Activated CD4-positive, alpha-beta T cell treated with anti-CD3 and anti-CD28 coated beads for 36 hours (primary cell): Measurements from ENCODE around the gene SLAMF1. TPM values are rescaled to one million over a fixed set of nuclear protein-coding genes. Genes with fewer than 3 reads are reported as not detected.

Experiments
- ATAC-seq: fragments of 200-7000 bp; cut with Tn5 transposase; one replicate; pipeline ENCODE4 v1.10.0; 2021; ENCODE audit warnings: mild to moderate bottlenecking, moderate library complexity
- CTCF ChIA-PET: fragments of 350-600 bp; sonication (Branson Sonifier 250); formaldehyde crosslinking; loops from one replicate; lab custom pipeline; 2021; ENCODE audit warnings: antibody characterized with exemption; lab: Charles Lee
- POLR2A ChIA-PET: fragments of 350-600 bp; sonication (Branson Sonifier 250); formaldehyde crosslinking; loops from one replicate; lab custom pipeline; 2021; ENCODE audit warnings: antibody characterized with exemption, inconsistent platforms; lab: Charles Lee
- DNase-seq: peaks from one replicate; pipeline ENCODE4 v3.0.0-alpha.2; 2020
- H3K27ac Mint-ChIP-seq: one replicate; pipeline ENCODE4 v1.8.0; 2021; ENCODE audit warnings: mixed read lengths
- H3K27me3 Mint-ChIP-seq: one replicate; pipeline ENCODE4 v1.8.0; 2021; ENCODE audit warnings: mixed read lengths
- H3K36me3 Mint-ChIP-seq: one replicate; pipeline ENCODE4 v1.8.0; 2021; ENCODE audit warnings: low read depth, mixed read lengths
- H3K4me1 Mint-ChIP-seq: one replicate; pipeline ENCODE4 v1.8.0; 2021; ENCODE audit warnings: mixed read lengths
- H3K4me3 Mint-ChIP-seq: one replicate; pipeline ENCODE4 v1.8.0; 2021; ENCODE audit warnings: mild to moderate bottlenecking, moderate library complexity, mixed read lengths
- H3K9me3 Mint-ChIP-seq: one replicate; pipeline ENCODE4 v1.8.0; 2021; ENCODE audit warnings: low read depth, mixed read lengths
- intact Hi-C, 2 experiments: fragments of 100-400 bp; cut with DNase I in 1 of 2; cut with micrococcal nuclease in 1 of 2; formaldehyde crosslinking; loops; one replicate each; pipeline versions ENCODE4 v1.14.2 to v1.15.1; 2022 to 2024; cut with DNase I, micrococcal nuclease
- total RNA-seq, 2 experiments: library from RNA; stranded (reverse); gene quantifications; one replicate each; pipeline ENCODE4 v1.2.3, GENCODE V29; 2021

The SLAMF1 gene
- total RNA-seq, 2 experiments from 2014 or later: 103 to 108 TPM

DNA sequence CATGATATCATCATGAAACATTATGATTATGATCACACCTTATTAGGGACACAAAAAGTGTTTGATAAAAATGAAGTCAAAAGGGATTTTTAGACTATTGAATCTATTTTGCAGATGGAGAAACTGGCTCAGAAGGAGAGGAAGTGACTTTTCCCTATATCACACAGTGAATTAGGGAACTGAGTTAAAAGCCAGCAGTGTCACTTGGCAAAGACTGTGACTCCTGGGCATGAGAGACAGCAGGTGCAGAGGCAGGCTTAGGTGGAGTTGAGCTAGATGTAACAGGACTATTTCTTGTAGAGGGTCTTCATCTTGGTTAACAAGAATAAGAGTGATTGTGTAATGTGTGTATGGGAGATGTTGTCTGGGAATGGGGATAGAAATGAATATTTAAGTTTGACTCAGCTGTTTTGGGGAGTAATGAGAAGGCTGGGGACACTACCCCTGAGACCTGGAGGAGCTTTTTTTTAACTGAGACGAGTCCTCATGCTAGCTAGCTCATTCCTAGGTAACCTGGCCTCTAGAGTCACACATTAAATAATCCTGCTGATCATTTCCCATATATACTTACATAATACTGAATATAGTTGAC, 66.5 kb downstream of the SLAMF1 start:
- DNase-seq (no peak), ATAC-seq (no peak)
- Mint-ChIP-seq H3K4me1 (peaks cover 75% of the 10 kb centered on the region), H3K36me3 (peaks cover 8% of the 10 kb centered on the region), H3K27me3 (no peaks in the 10 kb centered on the region), H3K9me3 (peaks cover 7% of the 10 kb centered on the region), H3K27ac (peak overlapping the region; percentile 82), H3K4me3 (peak overlapping the region; percentile 8)
- ChIA-PET POLR2A (no interaction called here), CTCF (interaction anchor here (0.8 to 4.8 kb wide), 6 partner anchors 15 to 60 kb away, joined by 3 to 45 read pairs (median 5); partner anchors contain the start of gene SLAMF6)
- intact Hi-C loops: loop anchor here in 1 of 2 experiments (2.0 kb wide), 1 partner anchor 30 kb away; no protein-coding TSS in a partner anchor

- DNase-seq (no peak), ATAC-seq (peak; percentile 17)
- peak within 1 kb of the TSS; percentile 77 for H3K4me3 Mint-ChIP-seq
- H3K27ac Mint-ChIP-seq: peak within 1 kb of the TSS; percentile 95
- H3K4me1 Mint-ChIP-seq: peaks cover 79% of the 10 kb centered on the region
- H3K36me3 Mint-ChIP-seq: peaks cover 8% of the 10 kb centered on the region
- ChIA-PET CTCF (interaction anchor here (1.6 to 4.8 kb wide), 4 partner anchors 11 to 128 kb away, joined by 6 to 45 read pairs (median 10); no protein-coding TSS in a partner anchor), POLR2A (no interaction called here)
- H3K27me3 Mint-ChIP-seq: no peaks in the 10 kb centered on the region
- H3K9me3 Mint-ChIP-seq: peaks cover 7% of the 10 kb centered on the region
- intact Hi-C loops: loop anchor here (2.0 to 5.0 kb wide), 4 partner anchors 26 to 317 kb away; partner anchors contain the start of genes DCAF8 (in 1 of the 2) and SLAMF6 (in 1 of the 2)
These were observed 67.6 kb downstream of the SLAMF1 start, which contains the start of gene CD84 for GRCh38 chr1:160579216-160579701. CD84 (minus strand) TSS chr1:160579496; CDS start chr1:160579437, 59 bp downstream.

DNA sequence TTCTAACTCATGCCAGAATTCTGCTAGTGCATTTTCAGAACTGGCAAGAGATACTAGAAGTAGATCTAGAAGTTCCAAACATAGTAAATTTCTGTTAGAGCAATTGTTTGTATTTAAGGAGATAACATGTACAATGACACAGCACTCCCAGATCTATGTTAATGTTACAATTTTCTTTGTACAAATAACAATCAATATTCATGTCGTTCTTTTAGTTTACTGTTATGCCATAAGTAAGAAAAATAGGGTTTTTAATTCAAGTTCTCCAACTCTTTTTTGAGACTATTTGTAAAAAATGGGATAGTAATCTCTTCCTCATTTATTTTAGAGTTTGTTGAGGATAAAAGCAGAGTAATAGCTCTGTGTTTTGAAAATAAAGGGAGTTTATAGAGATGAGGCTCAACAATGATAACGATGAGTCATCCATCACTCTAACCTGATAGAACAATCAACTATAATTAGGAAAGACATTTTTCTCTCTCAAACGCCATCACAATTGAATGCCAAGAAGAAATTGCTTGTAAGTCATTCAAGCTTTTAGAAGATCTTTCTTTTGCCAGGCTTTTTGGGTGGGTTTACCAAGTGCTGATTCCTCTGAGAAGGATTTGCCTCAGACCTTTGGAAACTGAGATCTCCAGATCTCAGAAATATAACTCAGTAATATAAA, 68.2 kb downstream of the SLAMF1 start:
- Mint-ChIP-seq H3K9me3 (peaks cover 7% of the 10 kb centered on the region), H3K4me1 (peaks cover 80% of the 10 kb centered on the region), H3K27me3 (no peaks in the 10 kb centered on the region), H3K27ac (peak overlapping the region; percentile 95), H3K36me3 (peaks cover 8% of the 10 kb centered on the region), H3K4me3 (peak overlapping the region; percentile 77)
- ChIA-PET CTCF (interaction anchor here (1.0 to 4.8 kb wide), 10 partner anchors 10 to 202 kb away, joined by 3 to 45 read pairs (median 5); no protein-coding TSS in a partner anchor), POLR2A (no interaction called here)
- ATAC-seq (no peak), DNase-seq (no peak)
- intact Hi-C loops: loop anchor here (2.0 to 5.0 kb wide), 4 partner anchors 26 to 316 kb away; partner anchors contain the start of genes DCAF8 (in 1 of the 2) and SLAMF6 (in 1 of the 2)

- no peak for ATAC-seq
- peak; percentile 28 for DNase-seq
- no peaks in the 10 kb centered on the region for H3K27me3 Mint-ChIP-seq
- ChIA-PET CTCF (interaction anchor here (0.6 to 4.8 kb wide), 21 partner anchors 8 to 254 kb away, joined by 3 to 45 read pairs (median 3); no protein-coding TSS in a partner anchor), POLR2A (interaction anchor here (0.8 to 0.9 kb wide), 2 partner anchors 37 to 135 kb away, joined by 3 to 8 read pairs; no protein-coding TSS in a partner anchor)
- intact Hi-C loops: loop anchor here (2.0 to 5.0 kb wide), 4 partner anchors 27 to 316 kb away; partner anchors contain the start of genes DCAF8 (in 1 of the 2) and SLAMF6 (in 1 of the 2)
- H3K9me3 Mint-ChIP-seq: peaks cover 5% of the 10 kb centered on the region
- peak overlapping the region; percentile 95 for H3K27ac Mint-ChIP-seq
- H3K4me3 Mint-ChIP-seq: peak overlapping the region; percentile 77
- H3K4me1 Mint-ChIP-seq: peaks cover 83% of the 10 kb centered on the region
- H3K36me3 Mint-ChIP-seq: peaks cover 3% of the 10 kb centered on the region
These were observed 68.7 kb downstream of the SLAMF1 start for GRCh38 chr1:160578175-160578524.

DNA sequence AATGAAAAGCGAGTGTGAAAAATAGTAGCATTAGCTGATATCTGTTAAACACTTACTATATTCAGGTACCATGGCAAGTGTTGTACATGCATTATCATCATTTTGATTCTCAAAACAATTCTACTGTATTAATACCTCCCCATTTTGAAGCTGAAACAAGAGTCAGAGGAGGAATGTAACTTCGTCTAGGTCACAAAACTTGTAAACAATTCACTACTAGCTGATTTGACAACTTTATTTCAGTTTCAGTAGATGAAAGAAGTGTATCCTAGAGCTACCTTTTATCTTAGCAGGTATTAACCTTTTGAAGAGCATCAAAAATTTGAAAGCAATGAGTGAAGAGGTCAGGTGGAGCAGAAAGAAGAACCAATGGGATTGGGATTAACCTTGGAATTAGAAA, 69.2 kb downstream of the SLAMF1 start:
- Mint-ChIP-seq H3K4me1 (peaks cover 86% of the 10 kb centered on the region), H3K4me3 (peak overlapping the region; percentile 77), H3K27me3 (no peaks in the 10 kb centered on the region), H3K36me3 (no peaks in the 10 kb centered on the region), H3K9me3 (peaks cover 3% of the 10 kb centered on the region), H3K27ac (peak overlapping the region; percentile 96)
- POLR2A ChIA-PET: interaction anchor here (0.8 to 0.9 kb wide), 2 partner anchors 37 to 134 kb away, joined by 3 to 8 read pairs; no protein-coding TSS in a partner anchor
- DNase-seq: no peak
- intact Hi-C loops: loop anchor here (1.0 to 5.0 kb wide), 6 partner anchors 27 to 315 kb away; partner anchors contain the start of genes DCAF8 (in 1 of the 2) and SLAMF6 (in 1 of the 2)
- CTCF ChIA-PET: interaction anchor here (0.6 to 4.8 kb wide), 22 partner anchors 8 to 254 kb away, joined by 3 to 45 read pairs (median 3); no protein-coding TSS in a partner anchor
- ATAC-seq: peak; percentile 10

GRCh38 chr1:160576884-160577283, 70.0 kb downstream of the SLAMF1 start:
- intact Hi-C loops: loop anchor here (1.0 to 5.0 kb wide), 7 partner anchors 9 to 315 kb away; partner anchors contain the start of genes DCAF8 (in 1 of the 2) and SLAMF6 (in 1 of the 2)
- ChIA-PET POLR2A (interaction anchor here (0.5 kb wide), 1 partner anchor 349 kb away, joined by 5 read pairs; no protein-coding TSS in a partner anchor), CTCF (interaction anchor here (1.0 to 2.0 kb wide), 13 partner anchors 10 to 150 kb away, joined by 3 to 8 read pairs (median 3); no protein-coding TSS in a partner anchor)
- H3K4me3 Mint-ChIP-seq: peak overlapping the region; percentile 77
- DNase-seq (no peak), ATAC-seq (peak; percentile 40)
- peaks cover 5% of the 10 kb centered on the region for H3K36me3 Mint-ChIP-seq
- H3K4me1 Mint-ChIP-seq: peaks cover 89% of the 10 kb centered on the region
- H3K27me3 Mint-ChIP-seq: no peaks in the 10 kb centered on the region
- H3K9me3 Mint-ChIP-seq: peaks cover 1% of the 10 kb centered on the region
- H3K27ac Mint-ChIP-seq: peak overlapping the region; percentile 96

DNA sequence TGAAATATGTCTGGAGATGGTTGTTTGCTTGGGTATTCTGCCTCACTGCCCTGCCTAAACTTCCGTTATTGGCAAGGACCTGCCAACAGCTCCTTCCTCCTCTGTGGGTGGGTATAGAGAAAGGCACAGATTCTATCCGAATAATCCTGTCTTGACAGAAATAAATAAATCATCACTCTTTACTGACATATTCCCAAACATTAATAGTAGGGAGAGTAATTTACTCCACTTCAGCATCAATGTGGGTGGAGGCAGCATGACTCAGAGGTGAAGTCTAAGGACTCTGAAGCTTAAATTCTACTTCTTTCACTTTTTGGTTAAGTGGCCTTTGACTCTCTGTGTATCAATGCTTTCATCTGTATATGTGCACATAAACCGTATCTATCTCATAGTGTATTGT, 70.5 kb downstream of the SLAMF1 start:
- Mint-ChIP-seq H3K4me1 (peaks cover 89% of the 10 kb centered on the region), H3K27me3 (no peaks in the 10 kb centered on the region), H3K36me3 (peaks cover 7% of the 10 kb centered on the region), H3K27ac (peak overlapping the region; percentile 96), H3K9me3 (peaks cover 1% of the 10 kb centered on the region), H3K4me3 (peak overlapping the region; percentile 77)
- intact Hi-C loops: loop anchor here (1.0 to 5.0 kb wide), 5 partner anchors 8 to 314 kb away; partner anchors contain the start of genes DCAF8 (in 1 of the 2) and SLAMF6 (in 1 of the 2)
- peak; percentile 75 for DNase-seq
- ChIA-PET POLR2A (interaction anchor here (0.5 to 0.8 kb wide), 2 partner anchors 53 to 350 kb away, joined by 3 to 5 read pairs; partner anchors contain the start of gene SLAMF6), CTCF (interaction anchor here (0.6 to 2.7 kb wide), 5 partner anchors 9 to 128 kb away, joined by 3 to 12 read pairs (median 3); no protein-coding TSS in a partner anchor)
- peak; percentile 60 for ATAC-seq

DNA sequence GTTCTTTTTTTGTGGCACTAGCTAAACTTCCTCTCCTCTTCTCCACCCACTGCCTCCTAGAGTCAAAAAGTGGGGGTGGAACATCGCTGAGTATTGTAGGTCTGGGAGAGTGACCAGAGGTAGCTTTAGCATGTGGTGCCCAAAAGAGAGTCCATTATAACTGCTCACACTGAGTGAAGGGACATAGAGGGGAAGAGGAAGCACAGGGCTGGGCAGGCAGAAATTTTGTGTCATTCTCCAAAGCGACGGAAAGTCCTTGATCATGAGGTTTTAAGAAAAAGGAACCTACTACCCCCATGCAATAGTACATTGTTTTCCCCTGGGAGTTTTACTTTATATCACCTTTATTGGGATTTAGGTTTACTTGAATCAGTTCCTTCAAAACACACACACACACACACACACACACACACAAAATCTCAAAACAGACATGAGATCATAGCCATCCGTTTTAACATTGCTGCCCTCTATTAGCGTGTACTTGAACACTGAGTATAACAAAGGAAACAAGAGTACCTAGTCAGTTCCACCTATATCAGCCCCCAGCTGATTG, 71.7 kb downstream of the SLAMF1 start:
- peaks cover 13% of the 10 kb centered on the region for H3K36me3 Mint-ChIP-seq
- POLR2A ChIA-PET: no interaction called here
- peak overlapping the region; percentile 96 for H3K27ac Mint-ChIP-seq
- CTCF ChIA-PET: interaction anchor here (1.0 to 2.7 kb wide), 12 partner anchors 11 to 147 kb away, joined by 3 to 12 read pairs (median 3); no protein-coding TSS in a partner anchor
- H3K4me3 Mint-ChIP-seq: peak overlapping the region; percentile 77
- DNase-seq (peak; percentile 28), ATAC-seq (peak; percentile 50)
- peaks cover 3% of the 10 kb centered on the region for H3K9me3 Mint-ChIP-seq
- no peaks in the 10 kb centered on the region for H3K27me3 Mint-ChIP-seq
- intact Hi-C loops: loop anchor here (5.0 kb wide), 3 partner anchors 33 to 313 kb away; partner anchors contain the start of genes DCAF8 (in 1 of the 2) and SLAMF6 (in 1 of the 2)
- H3K4me1 Mint-ChIP-seq: peaks cover 89% of the 10 kb centered on the region

DNA sequence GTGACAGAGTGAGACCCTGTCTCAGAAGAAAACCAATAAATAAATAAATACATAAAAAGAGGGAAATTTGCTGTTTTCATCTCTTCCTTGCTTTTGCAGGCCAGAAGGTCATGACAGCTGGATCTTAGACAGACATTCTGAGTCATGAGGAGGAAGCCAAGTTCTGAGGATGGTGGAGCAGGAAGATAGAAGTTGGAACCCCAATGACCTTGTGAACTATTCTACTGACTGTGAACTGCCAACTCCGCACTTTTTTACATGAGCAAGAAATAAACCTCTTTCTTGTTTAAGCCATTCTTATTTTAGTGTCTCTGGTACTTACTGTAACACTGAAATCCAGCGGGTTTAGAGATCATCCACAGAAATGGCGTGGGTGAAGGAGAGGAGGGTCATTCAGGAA, 76.0 kb downstream of the SLAMF1 start:
- Mint-ChIP-seq H3K9me3 (peaks cover 2% of the 10 kb centered on the region), H3K4me3 (no peak overlapping the region), H3K27me3 (no peaks in the 10 kb centered on the region), H3K36me3 (peaks cover 22% of the 10 kb centered on the region), H3K27ac (peak overlapping the region; percentile 68), H3K4me1 (peaks cover 97% of the 10 kb centered on the region)
- DNase-seq: no peak
- ChIA-PET POLR2A (no interaction called here), CTCF (interaction anchor here (1.9 kb wide), 1 partner anchor 26 kb away, joined by 8 read pairs; no protein-coding TSS in a partner anchor)
- intact Hi-C loops: no loop called here
- no peak for ATAC-seq

DNA sequence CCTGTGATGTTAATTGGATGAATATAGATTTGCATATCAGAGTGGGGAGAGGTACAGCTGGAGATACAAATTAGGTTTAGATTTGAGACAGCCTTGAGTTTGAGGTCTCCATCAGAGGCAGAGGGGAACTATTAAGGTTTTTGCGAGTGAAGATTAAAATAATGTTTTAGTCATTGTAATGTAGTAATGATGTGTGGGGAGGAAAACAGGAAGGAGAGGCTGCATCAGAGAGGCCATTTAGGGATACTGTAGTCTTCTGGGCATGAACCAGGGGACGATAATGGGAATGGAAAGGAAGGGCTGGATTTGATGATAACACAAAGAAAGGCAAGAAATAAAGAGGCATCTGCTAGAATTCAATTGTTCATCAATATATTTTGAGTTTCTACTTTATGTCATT, 77.0 kb downstream of the SLAMF1 start:
- H3K4me1 Mint-ChIP-seq: peaks cover 96% of the 10 kb centered on the region
- peaks cover 26% of the 10 kb centered on the region for H3K36me3 Mint-ChIP-seq
- peak overlapping the region; percentile 2 for H3K4me3 Mint-ChIP-seq
- CTCF ChIA-PET: interaction anchor here (0.7 to 1.4 kb wide), 3 partner anchors 21 to 548 kb away, joined by 3 to 6 read pairs (median 3); partner anchors contain the start of genes NIT1 and PFDN2
- no peaks in the 10 kb centered on the region for H3K27me3 Mint-ChIP-seq
- DNase-seq (no peak), ATAC-seq (no peak)
- peak overlapping the region; percentile 96 for H3K27ac Mint-ChIP-seq
- intact Hi-C loops: loop anchor here in 1 of 2 experiments (2.0 kb wide), 2 partner anchors 29 to 47 kb away; partner anchors contain the start of gene SLAMF6
- POLR2A ChIA-PET: no interaction called here
- peaks cover 2% of the 10 kb centered on the region for H3K9me3 Mint-ChIP-seq
